Esophagus muscularis mucosa (tissue), 4 donors: ENCODE data around the gene ARHGAP5. TPM values are rescaled to one million over a fixed set of nuclear protein-coding genes. Genes with fewer than 3 reads are reported as not detected.
"Not testable (repeated sequence)": the region's sequence is repeated elsewhere in the genome, so short reads cannot be mapped to it uniquely, and the experiment has no call there.

Experiments used
- DNase-seq: peaks from one replicate; pipeline ENCODE4 v3.0.0-alpha.2; 2017; ENCODE audit errors: extremely low spot score
- H3K27ac ChIP-seq, 4 donors: fragments of 200-600 bp; sonication (generic); replicated peaks in 1 of 4; 1 replicate in 3 of 4; 2 replicates in 1 of 4; pipeline ENCODE4 v1.5.1; 2016 to 2019; ENCODE audit warnings: mild to moderate bottlenecking in 1 of 4
- H3K27me3 ChIP-seq, 4 donors: fragments of 200-600 bp; sonication (generic); one replicate each; pipeline versions ENCODE4 v1.5.1 to v1.6.0; 2016 to 2019
- H3K36me3 ChIP-seq, 4 donors: fragments of 200-600 bp; sonication (generic); one replicate each; pipeline ENCODE4 v1.5.1; 2016 to 2019
- H3K4me1 ChIP-seq, 4 donors: fragments of 200-600 bp; sonication (generic); one replicate each; pipeline ENCODE4 v1.5.1; 2016 to 2019
- H3K4me3 ChIP-seq, 4 donors: fragments of 200-600 bp; sonication (generic); 1 replicate in 2 of 4; 2 replicates in 2 of 4; pipeline ENCODE4 v1.5.1; 2016 to 2019; ENCODE audit warnings: mild to moderate bottlenecking in 4 of 4, moderate library complexity in 1 of 4
- H3K9me3 ChIP-seq, 4 donors: fragments of 200-600 bp; sonication (generic); 1 replicate in 3 of 4; 2 replicates in 1 of 4; pipeline ENCODE4 v1.5.1; 2016 to 2019
- CTCF ChIP-seq, 3 experiments: fragments of 200-600 bp in 2 of 3; fragments of 450-650 bp in 1 of 3; sonication (generic) in 2 of 3; IDR thresholded peaks; one replicate each; pipeline ENCODE4 v1.5.1; 2017 to 2019; ENCODE audit warnings: antibody characterized with exemption in 3 of 3, mild to moderate bottlenecking in 2 of 3, moderate library complexity in 1 of 3
- EP300 ChIP-seq: sonication (generic); formaldehyde crosslinking; IDR thresholded peaks from one replicate; pipeline ENCODE4 v1.6.1; 2017; ENCODE audit warnings: antibody characterized with exemption
- POLR2A ChIP-seq: fragments of 450-650 bp; IDR thresholded peaks from one replicate; pipeline ENCODE4 v1.6.1; 2017; ENCODE audit warnings: antibody characterized with exemption, moderate library complexity, mild to moderate bottlenecking, low read depth
- POLR2AphosphoS5 ChIP-seq, 2 donors: sonication (generic); formaldehyde crosslinking; IDR thresholded peaks; one replicate each; pipeline ENCODE4 v1.6.1; 2017; ENCODE audit warnings: antibody characterized with exemption in 2 of 2
- WGBS: methylation state at CpG from one replicate; pipeline ENCODE4 v1.1.5; 2018; 5-methylcytosine and 5-hydroxymethylcytosine counted together
- intact Hi-C: fragments of 100-400 bp; cut with DNase I; formaldehyde crosslinking; loops from one replicate; pipeline ENCODE4 v1.15.1; 2023
- total RNA-seq, 4 donors: library from RNA; depleted of rRNA; stranded (reverse); fragments of >200 nt; gene quantifications; one replicate each; pipeline versions ENCODE4 v1.1.0 to v1.2.1, GENCODE V29; 2016

The ARHGAP5 gene
- total RNA-seq, 4 donors from 2014 or later: 171 to 223 (median 196) TPM

DNA sequence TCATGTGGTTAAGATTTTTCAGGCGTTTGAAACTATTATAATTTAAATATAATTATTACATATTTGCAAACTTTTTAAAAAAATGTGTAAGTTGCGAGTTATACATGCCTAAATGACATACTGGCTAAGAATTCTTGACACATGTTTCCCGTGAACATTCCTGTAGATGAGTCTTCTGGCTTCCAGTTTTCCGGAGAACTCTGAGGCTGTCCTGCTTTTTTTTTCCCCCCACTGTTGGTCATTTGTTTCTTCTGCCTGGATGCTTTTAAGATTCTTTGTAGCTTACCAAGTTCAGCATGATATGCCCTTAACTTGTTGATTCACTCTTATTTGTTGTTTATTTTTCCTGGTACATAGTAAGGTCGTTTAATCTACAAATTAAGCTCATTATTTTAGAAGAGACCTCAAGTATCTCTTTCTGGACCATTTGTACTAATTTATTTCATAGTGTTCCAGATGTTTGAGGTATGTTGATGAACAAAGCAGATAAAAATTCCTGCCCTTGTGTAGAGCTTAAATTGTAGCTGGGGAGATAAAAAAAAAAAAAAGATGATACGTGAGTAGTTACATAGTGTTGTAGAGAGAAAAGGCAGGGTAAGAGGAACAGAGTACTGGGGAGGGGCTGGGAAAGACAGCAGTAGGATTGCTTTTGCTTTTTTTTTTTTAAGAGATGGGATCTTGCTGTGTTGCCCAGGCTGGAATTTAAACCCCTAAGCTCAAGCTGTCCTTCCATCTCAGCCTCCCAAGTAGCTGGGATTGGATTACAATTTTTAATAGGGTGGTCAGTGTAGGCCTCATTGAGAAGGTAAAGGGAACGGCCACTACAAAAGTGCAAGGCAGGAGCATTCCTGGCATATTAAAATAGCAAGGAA, 32.8 kb downstream of the ARHGAP5 start:
- TF ChIP-seq POLR2A (no peak), CTCF (IDR thresholded peaks at IDR 0.05) (no peak), POLR2AphosphoS5 (IDR thresholded peaks at IDR 0.05) (no peak), EP300 (no peak)
- H3K36me3 ChIP-seq: no peaks in the 10 kb centered on the region
- H3K27ac ChIP-seq: no peak overlapping the region
- H3K4me3 ChIP-seq: no peak overlapping the region
- 69% methylated on average over 7 of the region's 7 CpGs for WGBS
- H3K27me3 ChIP-seq: no peaks in the 10 kb centered on the region
- intact Hi-C loops: no loop called here
- no peaks in the 10 kb centered on the region for H3K9me3 ChIP-seq
- H3K4me1 ChIP-seq: peaks cover 4 to 41% (median 32%) of the 10 kb centered on the region in 4 donors
- no peak for DNase-seq

DNA sequence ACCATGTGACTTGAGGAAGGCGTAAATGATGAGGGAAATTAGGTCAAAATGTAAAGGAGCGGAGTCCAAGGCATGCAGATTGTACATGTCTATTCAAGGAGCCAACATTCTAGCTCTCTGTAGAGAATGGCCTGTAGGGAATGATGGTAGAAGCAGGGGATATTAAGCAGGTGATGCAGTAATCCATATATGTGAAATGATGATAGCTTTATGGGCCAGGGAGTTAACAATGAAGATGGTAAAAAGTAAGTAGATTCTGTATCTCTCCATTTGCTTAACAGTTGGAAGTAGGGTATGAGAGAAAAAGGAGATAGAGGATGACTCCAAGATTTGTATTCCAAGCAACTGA, 33.4 kb downstream of the ARHGAP5 start:
- H3K4me3 ChIP-seq: no peak overlapping the region
- H3K27me3 ChIP-seq: no peaks in the 10 kb centered on the region
- no peaks in the 10 kb centered on the region for H3K36me3 ChIP-seq
- H3K4me1 ChIP-seq: peaks cover 4 to 39% (median 30%) of the 10 kb centered on the region in 4 donors
- intact Hi-C loops: no loop called here
- no peak overlapping the region for H3K27ac ChIP-seq
- H3K9me3 ChIP-seq: no peaks in the 10 kb centered on the region
- DNase-seq: no peak
- 85% methylated on average over 2 of the region's 2 CpGs for WGBS
- TF ChIP-seq POLR2AphosphoS5 (IDR thresholded peaks at IDR 0.05) (no peak), POLR2A (no peak), CTCF (IDR thresholded peaks at IDR 0.05) (no peak), EP300 (no peak)

- Histone ChIP-seq H3K9me3 (no peaks in the 10 kb centered on the region), H3K4me1 (peaks cover 0 to 15% (median 9%) of the 10 kb centered on the region in 4 donors), H3K27me3 (no peaks in the 10 kb centered on the region), H3K4me3 (no peak overlapping the region), H3K27ac (no peak overlapping the region), H3K36me3 (peaks cover 0 to 13% (median 5%) of the 10 kb centered on the region in 4 donors)
- TF ChIP-seq EP300 (no peak), POLR2AphosphoS5 (IDR thresholded peaks at IDR 0.05) (no peak), POLR2A (no peak), CTCF (IDR thresholded peaks at IDR 0.05) (no peak)
- intact Hi-C loops: no loop called here
- no peak for DNase-seq
These were observed 44.4 kb downstream of the ARHGAP5 start for GRCh38 chr14:32121536-32121935.

DNA sequence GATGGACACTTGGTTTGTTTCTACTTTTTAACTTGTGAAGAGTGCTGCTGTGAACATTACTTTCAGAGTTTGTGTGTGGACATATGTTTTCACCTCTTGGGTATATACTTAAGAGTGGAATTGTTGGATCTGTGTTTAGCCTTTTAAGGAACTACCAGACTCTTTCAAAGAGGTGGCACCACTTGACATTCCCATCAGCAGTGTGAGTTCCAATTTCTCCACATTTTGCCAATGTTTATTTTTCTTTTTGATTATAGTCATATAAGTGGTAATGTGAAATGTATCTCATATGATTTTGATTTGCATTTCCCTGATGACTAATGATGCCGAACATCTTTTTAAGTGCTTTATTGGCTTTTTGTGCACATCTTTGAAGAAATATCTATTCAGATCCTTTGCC, 44.8 kb downstream of the ARHGAP5 start:
- no peak for DNase-seq
- Histone ChIP-seq H3K27ac (no peak overlapping the region), H3K27me3 (no peaks in the 10 kb centered on the region), H3K9me3 (no peaks in the 10 kb centered on the region), H3K4me3 (no peak overlapping the region), H3K36me3 (peaks cover 0 to 13% (median 5%) of the 10 kb centered on the region in 4 donors), H3K4me1 (peaks cover 0 to 15% (median 9%) of the 10 kb centered on the region in 4 donors)
- TF ChIP-seq POLR2A: no peak
- TF ChIP-seq POLR2AphosphoS5 (IDR thresholded peaks at IDR 0.05): no peak
- no peak for TF ChIP-seq EP300
- no peak for TF ChIP-seq CTCF (IDR thresholded peaks at IDR 0.05)
- 88% methylated on average over 1 of the region's 1 CpG for WGBS
- intact Hi-C loops: no loop called here

GRCh38 chr14:32126899-32127730, 50.0 kb downstream of the ARHGAP5 start:
- DNase-seq, H3K9me3 ChIP-seq, H3K4me3 ChIP-seq, H3K27me3 ChIP-seq, H3K27ac ChIP-seq, intact Hi-C loops: not testable (repeated sequence)
- 98% methylated on average over 5 of the region's 13 CpGs for WGBS
- Histone ChIP-seq H3K36me3 (peaks cover 0 to 18% (median 12%) of the 10 kb centered on the region in 4 donors), H3K4me1 (peaks cover 18 to 36% (median 33%) of the 10 kb centered on the region in 4 donors)

- peak overlapping the region; percentile 45 to 61 (median 52) for H3K27ac ChIP-seq
- H3K4me1 ChIP-seq: peaks cover 18 to 35% (median 30%) of the 10 kb centered on the region in 4 donors
- WGBS: 94% methylated on average over 37 of the region's 57 CpGs
- H3K27me3 ChIP-seq, intact Hi-C loops, H3K4me3 ChIP-seq, DNase-seq, H3K9me3 ChIP-seq: not testable (repeated sequence)
- H3K36me3 ChIP-seq: peaks cover 0 to 19% (median 13%) of the 10 kb centered on the region in 4 donors
These were observed 50.9 kb downstream of the ARHGAP5 start for GRCh38 chr14:32127731-32128654.
